SK-N-SH (cell line): ENCODE data around the gene B3GALT2. TPM values are rescaled to one million over a fixed set of nuclear protein-coding genes. Genes with fewer than 3 reads are reported as not detected.

Source experiments
- CTCF ChIA-PET: fragments of 300-600, 350-600 bp; formaldehyde crosslinking; extraction: SDS; loops from one replicate; lab custom pipeline; 2021; lab: Yijun Ruan, JAX
- POLR2A ChIA-PET: fragments of 350-600 bp; sonication (Branson Sonifier 250); formaldehyde crosslinking; extraction: SDS; loops from one replicate; lab custom pipeline; 2020; ENCODE audit warnings: antibody characterized with exemption, inconsistent platforms; lab: Yijun Ruan, JAX
- DNase-seq: peaks from one replicate; pipeline ENCODE4 v3.0.0; 2012
- H2AFZ ChIP-seq: fragments of 200-600 bp; sonication (generic); 2 replicates; pipeline ENCODE4 v1.8.1; 2016; ENCODE audit warnings: antibody characterized with exemption, mild to moderate bottlenecking, low read depth
- H3F3A ChIP-seq: fragments of 200-600 bp; sonication (generic); replicated peaks from 2 replicates; pipeline ENCODE3; 2016; ENCODE audit warnings: antibody characterized with exemption, mild to moderate bottlenecking; ENCODE audit not compliant: insufficient read depth
- H3K27ac ChIP-seq, 2 experiments: fragments of 200-500 bp in 1 of 2; fragments of 200-600 bp in 1 of 2; sonication (Bioruptor generic) in 1 of 2; sonication (generic), shearing (Covaris generic) in 1 of 2; 2 replicates each; pipeline versions ENCODE4 v1.5.1 to v1.6.1; 2014 to 2016; ENCODE audit warnings: low read depth in 2 of 2, inconsistent platforms in 1 of 2, low read length in 1 of 2, mild to moderate bottlenecking in 1 of 2, mixed read lengths in 1 of 2
- H3K27me3 ChIP-seq: fragments of 200-600 bp; sonication (generic), shearing (Covaris generic); 2 replicates; pipeline ENCODE4 v1.6.1; 2016; ENCODE audit warnings: mixed run types; ENCODE audit not compliant: insufficient read depth
- H3K36me3 ChIP-seq, 2 experiments: fragments of 200-500 bp in 1 of 2; fragments of 200-600 bp in 1 of 2; sonication (Bioruptor generic) in 1 of 2; sonication (generic) in 1 of 2; replicated peaks in 1 of 2; 2 replicates each; pipeline versions ENCODE3 to v1.5.1; 2014 to 2016; ENCODE audit warnings: low read length in 1 of 2, mild to moderate bottlenecking in 1 of 2; ENCODE audit not compliant: insufficient read depth in 2 of 2, control insufficient read depth in 1 of 2
- H3K4me1 ChIP-seq, 2 experiments: fragments of 200-500 bp in 1 of 2; fragments of 200-600 bp in 1 of 2; sonication (Bioruptor generic) in 1 of 2; sonication (generic), shearing (Covaris generic) in 1 of 2; 2 replicates each; pipeline versions ENCODE4 v1.5.1 to v1.6.1; 2014 to 2016; ENCODE audit warnings: low read depth in 1 of 2, low read length in 1 of 2, mixed run types in 1 of 2; ENCODE audit not compliant: insufficient read depth in 2 of 2, control insufficient read depth in 1 of 2
- H3K4me2 ChIP-seq: fragments of 200-600 bp; sonication (generic), shearing (Covaris generic); 2 replicates; pipeline ENCODE4 v1.6.1; 2017; ENCODE audit warnings: mixed run types
- H3K4me3 ChIP-seq, 2 experiments: fragments of 200-500 bp in 1 of 2; fragments of 200-600 bp in 1 of 2; sonication (Bioruptor generic) in 1 of 2; sonication (generic), shearing (Covaris generic) in 1 of 2; 2 replicates each; pipeline versions ENCODE4 v1.5.1 to v1.8.1; 2014 to 2016; ENCODE audit warnings: low read depth in 2 of 2, inconsistent platforms in 1 of 2, low read length in 1 of 2, mild to moderate bottlenecking in 1 of 2, mixed read lengths in 1 of 2, moderate library complexity in 1 of 2
- H3K79me2 ChIP-seq: fragments of 200-600 bp; sonication (generic); 2 replicates; pipeline ENCODE4 v1.8.1; 2017; ENCODE audit warnings: mild to moderate bottlenecking; ENCODE audit not compliant: insufficient read depth
- H3K9ac ChIP-seq: fragments of 200-600 bp; sonication (generic); 2 replicates; pipeline ENCODE4 v1.6.1; 2017; ENCODE audit warnings: mixed run types
- H3K9me2 ChIP-seq: fragments of 200-600 bp; sonication (generic); 2 replicates; pipeline ENCODE4 v1.6.1; 2017; ENCODE audit warnings: mixed run types
- H3K9me3 ChIP-seq: fragments of 200-600 bp; sonication (generic); 2 replicates; pipeline ENCODE4 v1.6.1; 2017; ENCODE audit warnings: mixed run types, mild to moderate bottlenecking, moderate library complexity
- H4K20me1 ChIP-seq: fragments of 200-600 bp; sonication (generic); 2 replicates; pipeline ENCODE4 v1.6.1; 2017; ENCODE audit warnings: mild to moderate bottlenecking, mixed run types; ENCODE audit not compliant: insufficient read depth
- ELF1 ChIP-seq: IDR thresholded peaks from 2 replicates; pipeline ENCODE4 v1.4.0; 2012
- EP300 ChIP-seq, 2 experiments: IDR thresholded peaks; 2 replicates each; pipeline versions ENCODE4 v1.4.0 to v1.6.1; 2012; ENCODE audit warnings: borderline replicate concordance in 1 of 2, low read depth in 1 of 2, low read length in 1 of 2
- FOXM1 ChIP-seq: IDR thresholded peaks from 2 replicates; pipeline ENCODE4 v1.4.0; 2012; ENCODE audit warnings: low read depth, mild to moderate bottlenecking
- GABPA ChIP-seq: IDR thresholded peaks from 2 replicates; pipeline ENCODE4 v1.4.0; 2012; ENCODE audit warnings: low read depth, mild to moderate bottlenecking
- MXI1 ChIP-seq: IDR thresholded peaks from 2 replicates; pipeline ENCODE4 v1.6.1; 2012; ENCODE audit warnings: mild to moderate bottlenecking, low read depth, low read length, improper control_type of control experiment
- NRF1 ChIP-seq: IDR thresholded peaks from 2 replicates; pipeline ENCODE4 v1.6.1; 2012; ENCODE audit warnings: low read depth, mild to moderate bottlenecking, low read length
- POLR2AphosphoS5 ChIP-seq: IDR thresholded peaks from 2 replicates; pipeline ENCODE4 v1.6.1; 2012; ENCODE audit warnings: low read depth, low read length
- RCOR1 ChIP-seq: fragments of 150-350 bp; IDR thresholded peaks from 2 replicates; pipeline ENCODE4 v1.6.1; 2017; ENCODE audit warnings: antibody characterized with exemption, low read length
- REST ChIP-seq: IDR thresholded peaks from 2 replicates; pipeline ENCODE4 v1.6.1; 2012; ENCODE audit warnings: mild to moderate bottlenecking, low read depth, low read length, moderate library complexity
- RFX5 ChIP-seq: IDR thresholded peaks from 2 replicates; pipeline ENCODE4 v1.6.1; 2012; ENCODE audit warnings: mild to moderate bottlenecking, improper control_type of control experiment, low read length
- SMC3 ChIP-seq: IDR thresholded peaks from 2 replicates; pipeline ENCODE4 v1.6.1; 2012; ENCODE audit warnings: low read depth, low read length, improper control_type of control experiment
- TAF1 ChIP-seq: IDR thresholded peaks from 2 replicates; pipeline ENCODE4 v1.6.1; 2012; ENCODE audit warnings: low read depth, mild to moderate bottlenecking, low read length, moderate library complexity, borderline replicate concordance
- TEAD4 ChIP-seq: IDR thresholded peaks from 2 replicates; pipeline ENCODE4 v1.4.0; 2012; ENCODE audit warnings: mild to moderate bottlenecking, borderline replicate concordance; ENCODE audit not compliant: insufficient read depth
- USF2 ChIP-seq: fragments of 150-350 bp; IDR thresholded peaks from 2 replicates; pipeline ENCODE4 v1.6.1; 2017; ENCODE audit warnings: antibody characterized with exemption, low read length, low read depth, borderline replicate concordance
- YY1 ChIP-seq: IDR thresholded peaks from 2 replicates; pipeline ENCODE4 v1.4.0; 2012; ENCODE audit warnings: low read depth, mild to moderate bottlenecking
- WGBS: methylation state at CpG from one replicate; pipeline ENCODE4 v1.1.6; 2017; ENCODE audit warnings: low lambda C conversion rate; 5-methylcytosine and 5-hydroxymethylcytosine counted together
- polyA plus RNA-seq, 3 experiments: library from polyadenylated mRNA; depleted of rRNA; stranded (reverse); fragments of >200 nt; gene quantifications; 2 replicates each; pipeline ENCODE4 v1.2.3, GENCODE V29; 2012
- TF ChIP-seq, protein P1 (sequence below): IDR thresholded peaks from 2 replicates; pipeline ENCODE4 v1.4.0; 2012; ENCODE audit warnings: low read depth
- TF ChIP-seq, protein P2 (sequence below): fragments of 200-600 bp; sonication (generic); IDR thresholded peaks from 2 replicates; pipeline ENCODE4 v1.6.1; 2017; ENCODE audit warnings: antibody characterized with exemption, mild to moderate bottlenecking, moderate library complexity

B3GALT2 gene
- polyA plus RNA-seq, 1 of the 3 experiments (the other 2 are of a cell fraction) = 0.23 TPM

DNA sequence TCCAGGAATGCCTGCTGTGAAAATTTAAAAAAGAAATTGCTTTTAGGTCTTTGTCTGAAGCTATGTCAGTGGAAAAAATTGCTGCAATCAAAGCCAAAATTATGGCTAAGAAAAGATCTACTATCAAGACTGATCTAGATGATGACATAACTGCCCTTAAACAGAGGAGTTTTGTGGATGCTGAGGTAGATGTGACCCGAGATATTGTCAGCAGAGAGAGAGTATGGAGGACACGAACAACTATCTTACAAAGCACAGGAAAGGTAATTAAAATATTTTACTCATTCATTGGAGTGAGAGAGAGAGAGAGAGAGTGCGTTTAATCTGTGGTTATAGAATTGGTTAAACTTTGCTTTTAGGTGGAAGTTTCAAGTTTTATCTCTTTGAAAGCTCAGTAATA lies 44.6 kb downstream of the B3GALT2 start (continued):
- TF ChIP-seq POLR2AphosphoS5 = no peak
- TF ChIP-seq TAF1 = no peak
- no peak for TF ChIP-seq ELF1
- TF ChIP-seq, protein P1, sequence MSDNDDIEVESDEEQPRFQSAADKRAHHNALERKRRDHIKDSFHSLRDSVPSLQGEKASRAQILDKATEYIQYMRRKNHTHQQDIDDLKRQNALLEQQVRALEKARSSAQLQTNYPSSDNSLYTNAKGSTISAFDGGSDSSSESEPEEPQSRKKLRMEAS = no peak
- no peak for TF ChIP-seq REST

DNA sequence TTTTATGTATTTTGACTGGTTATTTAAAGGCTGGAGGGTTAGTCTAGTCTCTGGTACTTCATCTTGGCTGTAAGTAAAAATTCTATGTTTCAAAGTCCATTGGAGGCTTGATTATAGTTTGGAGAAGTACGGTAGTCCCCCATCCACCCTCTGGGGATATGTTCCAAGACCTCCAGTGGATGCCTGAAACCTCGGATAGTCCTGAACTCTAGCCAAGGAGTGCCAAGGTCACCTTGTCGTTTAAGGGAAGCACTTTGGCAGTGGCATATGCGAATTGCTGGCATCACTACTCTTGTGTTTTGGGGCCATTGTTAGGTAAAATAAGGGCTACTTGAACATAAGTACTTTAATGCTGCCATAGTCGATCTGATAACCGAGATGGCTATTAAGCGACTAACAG lies 46.2 kb downstream of the B3GALT2 start:
- H3K9me3 ChIP-seq = no peaks in the 10 kb centered on the region
- no peak for DNase-seq
- no peaks in the 10 kb centered on the region for H3K9me2 ChIP-seq
- no peak overlapping the region for H3K4me2 ChIP-seq
- H3K27ac ChIP-seq = no peak overlapping the region
- H3K27me3 ChIP-seq = no peaks in the 10 kb centered on the region
- peaks cover 66 to 81% of the 10 kb centered on the region in 2 experiments for H3K36me3 ChIP-seq
- no peak overlapping the region for H3K9ac ChIP-seq
- no peaks in the 10 kb centered on the region for H4K20me1 ChIP-seq
- POLR2A ChIA-PET = no interaction called here
- H3K79me2 ChIP-seq = peaks cover 24% of the 10 kb centered on the region
- no peak for TF ChIP-seq REST
- no peak for TF ChIP-seq EP300 (IDR thresholded peaks at IDR 0.05; ENCODE audit: borderline replicate concordance in 1 of 2, low read depth in 1 of 2, low read length in 1 of 2)
- TF ChIP-seq SMC3 = no peak
- no peak for TF ChIP-seq USF2
- TF ChIP-seq RFX5 = no peak
- no peak for TF ChIP-seq TAF1
- no peak for TF ChIP-seq RCOR1
- TF ChIP-seq, protein P2, sequence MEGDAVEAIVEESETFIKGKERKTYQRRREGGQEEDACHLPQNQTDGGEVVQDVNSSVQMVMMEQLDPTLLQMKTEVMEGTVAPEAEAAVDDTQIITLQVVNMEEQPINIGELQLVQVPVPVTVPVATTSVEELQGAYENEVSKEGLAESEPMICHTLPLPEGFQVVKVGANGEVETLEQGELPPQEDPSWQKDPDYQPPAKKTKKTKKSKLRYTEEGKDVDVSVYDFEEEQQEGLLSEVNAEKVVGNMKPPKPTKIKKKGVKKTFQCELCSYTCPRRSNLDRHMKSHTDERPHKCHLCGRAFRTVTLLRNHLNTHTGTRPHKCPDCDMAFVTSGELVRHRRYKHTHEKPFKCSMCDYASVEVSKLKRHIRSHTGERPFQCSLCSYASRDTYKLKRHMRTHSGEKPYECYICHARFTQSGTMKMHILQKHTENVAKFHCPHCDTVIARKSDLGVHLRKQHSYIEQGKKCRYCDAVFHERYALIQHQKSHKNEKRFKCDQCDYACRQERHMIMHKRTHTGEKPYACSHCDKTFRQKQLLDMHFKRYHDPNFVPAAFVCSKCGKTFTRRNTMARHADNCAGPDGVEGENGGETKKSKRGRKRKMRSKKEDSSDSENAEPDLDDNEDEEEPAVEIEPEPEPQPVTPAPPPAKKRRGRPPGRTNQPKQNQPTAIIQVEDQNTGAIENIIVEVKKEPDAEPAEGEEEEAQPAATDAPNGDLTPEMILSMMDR = no peak
- no peak for TF ChIP-seq YY1
- no peak for TF ChIP-seq TEAD4
- TF ChIP-seq POLR2AphosphoS5 = no peak
- TF ChIP-seq GABPA = no peak
- TF ChIP-seq NRF1 = no peak
- TF ChIP-seq MXI1 = no peak
- no peak for TF ChIP-seq FOXM1
- TF ChIP-seq, protein P1 = no peak
- 95% methylated on average over 7 of the region's 7 CpGs for WGBS
- CTCF ChIA-PET = no interaction called here
- H2AFZ ChIP-seq = no peak overlapping the region
- peaks cover 3 to 15% of the 10 kb centered on the region in 2 experiments; a peak in 2 of 4 replicates for H3K4me1 ChIP-seq
- H3K4me3 ChIP-seq = no peak overlapping the region
- H3F3A ChIP-seq = peaks cover 17% of the 10 kb centered on the region
